Mesodermal cell (in vitro differentiated cells): ENCODE results near the gene CCDC102B.

Source experiments
- H3K27ac ChIP-seq: 2 replicates; pipeline ENCODE4 v1.7.0; 2013; ENCODE audit warnings: mild to moderate bottlenecking, low read depth, low read length, moderate library complexity; ENCODE audit not compliant: severe bottlenecking
- H3K36me3 ChIP-seq: 2 replicates; pipeline ENCODE4 v1.7.1; 2013; ENCODE audit warnings: mild to moderate bottlenecking, low read length, moderate library complexity; ENCODE audit not compliant: control insufficient read depth, insufficient read depth
- H3K4me1 ChIP-seq: one replicate; pipeline ENCODE4 v1.7.1; 2013; ENCODE audit warnings: mild to moderate bottlenecking, low read length; ENCODE audit not compliant: insufficient read depth, control insufficient read depth, poor library complexity, severe bottlenecking
- H3K4me3 ChIP-seq: 2 replicates; pipeline ENCODE4 v1.7.0; 2013; ENCODE audit warnings: low read length, control low read depth, mild to moderate bottlenecking; ENCODE audit not compliant: insufficient read depth, poor library complexity, severe bottlenecking; ENCODE audit errors: extremely low read depth
- H3K9me3 ChIP-seq: 2 replicates; pipeline ENCODE4 v1.7.1; 2013; ENCODE audit warnings: mild to moderate bottlenecking, low read length, moderate library complexity; ENCODE audit not compliant: control insufficient read depth
- WGBS, 2 experiments: methylation state at CpG; one replicate each; pipeline ENCODE4 v1.1.5; 2013; ENCODE audit warnings: missing lambda C conversion rate in 2 of 2; ENCODE audit not compliant: insufficient coverage in 2 of 2; 5-methylcytosine and 5-hydroxymethylcytosine counted together

CCDC102B gene

DNA sequence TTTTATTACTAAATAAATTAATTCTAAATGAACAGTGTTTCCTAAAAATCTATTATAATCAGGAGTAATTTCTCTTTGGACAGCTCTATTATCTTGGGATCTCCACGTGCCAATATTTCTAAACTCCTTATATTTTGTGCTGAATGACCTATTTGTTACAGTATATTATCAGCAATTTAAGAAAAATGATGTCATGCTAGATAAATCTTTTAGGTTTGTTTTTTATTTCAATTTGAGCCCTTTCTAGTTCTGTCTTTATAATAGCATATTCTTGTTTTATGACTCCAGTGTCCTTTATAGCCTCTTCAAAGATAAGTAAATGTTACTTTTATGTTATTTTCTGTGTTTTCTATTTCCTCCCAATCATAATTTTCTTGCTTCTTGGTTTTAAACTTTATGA is 269.2 kb downstream of the CCDC102B start:
- Histone ChIP-seq H3K4me1 (no peaks in the 10 kb centered on the region), H3K4me3 (no peak overlapping the region), H3K27ac (no peak overlapping the region), H3K36me3 (no peaks in the 10 kb centered on the region), H3K9me3 (no peaks in the 10 kb centered on the region)
- no CpG with 5 or more reads among the region's 1 CpG for WGBS, 2 experiments

DNA sequence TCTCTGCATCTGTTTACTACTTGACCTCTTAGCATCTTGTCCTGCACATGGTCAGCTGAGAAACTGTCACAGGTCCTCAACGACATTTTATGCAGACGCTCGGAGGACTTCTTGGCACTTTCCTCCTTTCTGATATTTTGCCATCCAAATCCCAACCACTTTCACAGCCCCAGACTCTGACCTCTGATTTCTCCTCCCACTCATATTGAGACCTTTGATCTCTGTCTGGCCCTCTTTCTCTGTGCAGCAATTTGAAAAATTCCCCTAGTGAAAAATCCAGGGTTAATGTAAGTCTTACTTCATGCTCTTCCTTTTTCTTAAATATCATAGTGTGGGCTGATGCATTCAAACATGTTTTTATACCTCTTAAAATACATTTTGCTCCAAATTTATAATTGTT is 273.8 kb downstream of the CCDC102B start:
- 86 to 96% methylated on average over 3 of the region's 3 CpGs for WGBS, 2 experiments
- Histone ChIP-seq H3K36me3 (no peaks in the 10 kb centered on the region), H3K9me3 (no peaks in the 10 kb centered on the region), H3K4me1 (no peaks in the 10 kb centered on the region), H3K27ac (no peak overlapping the region), H3K4me3 (no peak overlapping the region)

DNA sequence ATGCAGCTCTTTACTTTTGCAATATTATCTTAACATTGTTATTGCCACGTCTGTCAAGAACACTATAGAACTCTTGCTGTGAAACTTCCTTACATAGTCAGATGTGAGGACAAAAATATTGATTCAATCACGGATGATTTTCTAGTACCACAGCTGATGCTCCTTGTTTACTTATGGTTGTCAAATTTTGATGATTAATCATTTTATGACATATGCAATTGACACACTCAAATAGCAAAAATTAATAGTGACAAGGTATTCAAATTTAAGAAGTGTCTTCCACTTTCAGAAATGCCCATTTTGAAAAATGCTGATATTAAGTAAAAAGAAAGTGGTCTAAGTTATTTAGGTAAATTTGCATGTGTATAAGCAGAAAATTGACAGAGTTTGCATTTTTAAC is 284.0 kb downstream of the CCDC102B start:
- no peak overlapping the region for H3K27ac ChIP-seq
- no peaks in the 10 kb centered on the region for H3K9me3 ChIP-seq
- H3K4me1 ChIP-seq = no peaks in the 10 kb centered on the region
- H3K36me3 ChIP-seq = no peaks in the 10 kb centered on the region
- WGBS, 2 experiments = no CpG with 5 or more reads among the region's 2 CpGs
- no peak overlapping the region for H3K4me3 ChIP-seq

DNA sequence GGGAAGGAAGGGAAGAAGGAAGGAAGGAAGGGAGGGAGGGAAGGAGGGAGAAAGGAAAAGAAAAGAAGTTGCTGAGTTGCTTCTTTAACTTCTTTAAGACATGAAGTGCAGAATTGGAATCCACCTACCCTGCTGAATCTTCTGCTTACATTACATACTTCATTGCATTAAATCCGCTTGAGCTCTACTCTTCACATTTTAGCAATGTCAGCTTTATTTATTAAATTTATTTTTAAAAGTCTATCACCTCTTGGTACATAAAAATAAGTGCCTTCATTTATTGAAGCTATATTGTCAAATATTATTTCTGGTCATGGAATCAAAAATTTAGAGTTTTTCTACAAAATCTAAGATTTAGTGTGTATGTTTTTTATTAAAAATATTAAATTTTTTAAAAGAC is 284.6 kb downstream of the CCDC102B start:
- no peaks in the 10 kb centered on the region for H3K4me1 ChIP-seq
- H3K4me3 ChIP-seq = no peak overlapping the region
- no peaks in the 10 kb centered on the region for H3K9me3 ChIP-seq
- no peak overlapping the region for H3K27ac ChIP-seq
- WGBS, 2 experiments = 80% methylated on average over 1 of the region's 1 CpG; no CpG with 5 or more reads in 1 of the 2 experiments
- no peaks in the 10 kb centered on the region for H3K36me3 ChIP-seq

DNA sequence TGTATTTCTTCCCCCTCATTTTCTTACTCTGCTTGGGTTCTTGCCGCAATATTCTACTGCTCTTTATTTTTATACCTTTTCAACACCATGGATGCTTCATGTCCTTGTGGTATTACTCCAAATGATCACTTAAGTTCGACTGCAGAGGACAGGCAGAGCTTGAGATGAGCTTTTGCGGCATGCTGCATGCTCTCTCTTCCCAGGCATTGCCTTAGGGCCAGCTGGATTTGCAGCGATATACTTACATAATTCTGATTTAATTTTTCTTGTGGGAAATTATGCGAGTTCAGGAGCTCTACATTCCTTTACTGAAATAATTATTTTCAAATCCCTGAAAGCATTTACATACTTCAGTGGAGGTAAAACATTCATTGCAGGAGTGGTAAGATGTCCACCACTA is 288.1 kb downstream of the CCDC102B start:
- Histone ChIP-seq H3K36me3 (no peaks in the 10 kb centered on the region), H3K4me3 (no peak overlapping the region), H3K27ac (no peak overlapping the region), H3K4me1 (no peaks in the 10 kb centered on the region), H3K9me3 (no peaks in the 10 kb centered on the region)
- WGBS, 2 experiments = 88 to 100% methylated on average over 2 to 3 of the region's 5 CpGs

DNA sequence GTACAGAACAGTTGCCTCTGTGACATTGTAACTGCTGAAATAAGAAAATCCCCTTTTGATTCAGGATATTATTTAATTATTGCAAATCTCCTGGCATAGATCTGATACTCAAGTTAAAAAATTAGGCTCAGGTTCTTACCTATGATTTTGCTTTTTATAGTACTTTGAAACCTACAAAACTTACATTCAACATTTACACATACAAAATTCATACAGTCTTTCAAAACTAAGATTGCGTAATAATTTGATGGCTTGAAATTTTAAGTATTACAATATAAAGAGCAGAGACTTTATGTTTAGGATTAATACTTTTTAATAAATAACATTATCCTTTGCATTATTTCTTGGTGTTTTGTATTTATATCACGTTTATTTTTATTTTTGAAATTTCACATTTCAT is 291.1 kb downstream of the CCDC102B start:
- no CpG with 5 or more reads among the region's 2 CpGs for WGBS, 2 experiments
- no peaks in the 10 kb centered on the region for H3K4me1 ChIP-seq
- no peaks in the 10 kb centered on the region for H3K9me3 ChIP-seq

DNA sequence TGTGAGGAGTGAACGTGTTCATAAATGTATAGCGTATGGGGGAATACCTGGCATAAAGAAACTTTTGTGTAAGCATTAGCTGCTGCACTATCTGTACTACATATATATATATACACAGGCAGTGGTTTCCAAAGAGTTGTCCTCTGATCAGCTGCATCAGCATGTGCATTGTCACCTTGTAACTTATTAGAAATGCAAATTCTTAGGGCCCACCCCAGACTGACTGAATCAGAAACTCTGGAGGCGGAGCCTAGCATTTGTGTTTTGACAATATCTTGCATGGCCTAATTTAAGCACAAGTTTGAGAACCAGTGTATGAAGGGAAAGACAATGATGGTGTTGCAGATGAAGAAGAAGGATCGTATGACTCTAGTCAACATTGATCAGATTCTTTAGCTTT is 299.5 kb downstream of the CCDC102B start:
- Histone ChIP-seq H3K4me3 (no peak overlapping the region), H3K36me3 (no peaks in the 10 kb centered on the region), H3K4me1 (no peaks in the 10 kb centered on the region), H3K27ac (no peak overlapping the region), H3K9me3 (no peaks in the 10 kb centered on the region)
- WGBS, 2 experiments = 92 to 97% methylated on average over 2 of the region's 4 CpGs

More for the DNA sequence above, 291.1 kb downstream of the CCDC102B start:
- no peaks in the 10 kb centered on the region for H3K36me3 ChIP-seq
- no peak overlapping the region for H3K27ac ChIP-seq
- no peak overlapping the region for H3K4me3 ChIP-seq

DNA sequence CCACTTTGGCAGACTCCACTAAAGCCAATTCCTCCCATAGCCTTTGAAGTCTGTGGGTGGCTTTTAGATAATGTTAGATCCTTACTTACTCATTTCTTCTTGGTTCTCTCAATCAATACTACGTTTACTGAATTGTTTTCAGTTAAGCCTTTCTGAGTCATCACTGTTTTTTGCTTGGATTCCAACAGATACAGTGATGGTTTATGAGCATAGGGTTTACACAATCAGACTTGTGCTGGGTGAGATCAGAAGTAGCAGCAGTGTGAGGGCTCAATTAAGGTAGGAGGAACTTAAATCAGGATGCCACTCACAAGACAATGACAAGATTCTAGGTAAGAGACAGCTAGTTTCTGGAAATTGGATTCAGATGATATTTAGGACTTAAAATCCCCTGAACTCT is 305.1 kb downstream of the CCDC102B start:
- no peaks in the 10 kb centered on the region for H3K36me3 ChIP-seq
- no CpG with 5 or more reads among the region's 1 CpG for WGBS, 2 experiments
- H3K27ac ChIP-seq = no peak overlapping the region
- no peaks in the 10 kb centered on the region for H3K4me1 ChIP-seq
- H3K4me3 ChIP-seq = no peak overlapping the region
- H3K9me3 ChIP-seq = no peaks in the 10 kb centered on the region
